Activated CD4-positive, alpha-beta T cell treated with anti-CD3 and anti-CD28 coated beads, Interleukin-2, amount 10 ng/mL, durations not matched to agents 24 days and 14 days (primary cell): ENCODE data around the gene APOBEC3F. TPM values are rescaled to one million over a fixed set of nuclear protein-coding genes. Genes with fewer than 3 reads are reported as not detected.
"Not testable (repeated sequence)": the region's sequence is repeated elsewhere in the genome, so short reads cannot be mapped to it uniquely, and the experiment has no call there.

Source experiments
- DNase-seq: peaks from one replicate; pipeline ENCODE4 v3.0.0; 2022
- H3K27ac Mint-ChIP-seq: one replicate; pipeline ENCODE4 v1.8.0; 2022; ENCODE audit warnings: mild to moderate bottlenecking, mixed read lengths
- H3K27me3 Mint-ChIP-seq: one replicate; pipeline ENCODE4 v1.8.0; 2022; ENCODE audit warnings: mixed read lengths
- H3K36me3 Mint-ChIP-seq: one replicate; pipeline ENCODE4 v1.8.0; 2022; ENCODE audit warnings: low read depth, mild to moderate bottlenecking, mixed read lengths
- H3K4me1 Mint-ChIP-seq: one replicate; pipeline ENCODE4 v1.8.0; 2021; ENCODE audit warnings: mixed read lengths
- H3K4me3 Mint-ChIP-seq: one replicate; pipeline ENCODE4 v1.8.0; 2022; ENCODE audit warnings: mild to moderate bottlenecking, moderate library complexity, mixed read lengths
- H3K9me3 Mint-ChIP-seq: one replicate; pipeline ENCODE4 v1.8.0; 2021; ENCODE audit warnings: mixed read lengths
- intact Hi-C: fragments of 100-400 bp; cut with micrococcal nuclease; formaldehyde crosslinking; loops from one replicate; pipeline ENCODE4 v1.15.1; 2023
- total RNA-seq: library from RNA; stranded (reverse); gene quantifications from 2 replicates; pipeline ENCODE4 v1.2.3, GENCODE V29; 2022

APOBEC3F gene
- 16.9 and 19.8 TPM in 2 replicates for total RNA-seq

GRCh38 chr22:39040538-39041296, at the start of gene APOBEC3F:
TSS of gene APOBEC3F (plus strand) at chr22:39040864. CDS start at chr22:39040961, 97 bp downstream.
- H3K4me3 Mint-ChIP-seq, result peak within 1 kb of the TSS; percentile 96

GRCh38 chr22:38992871-38993371, 47.7 kb upstream of the APOBEC3F start:
- Mint-ChIP-seq H3K4me1 (peaks cover 30% of the 10 kb centered on the region), H3K27ac (peak overlapping the region; percentile 8)
- intact Hi-C loops, H3K36me3 Mint-ChIP-seq, H3K4me3 Mint-ChIP-seq, H3K9me3 Mint-ChIP-seq, DNase-seq, H3K27me3 Mint-ChIP-seq: not testable (repeated sequence)

More at GRCh38 chr22:39040538-39041296, at the start of gene APOBEC3F:
- not testable (repeated sequence) for H3K27me3 Mint-ChIP-seq, H3K9me3 Mint-ChIP-seq
- intact Hi-C loops, result loop anchor here (2.0 kb wide), 1 partner anchor 20 kb away; the partner anchor contains the start of gene APOBEC3D
- Mint-ChIP-seq H3K36me3 (peaks cover 16% of the 10 kb centered on the region), H3K4me1 (peaks cover 30% of the 10 kb centered on the region), H3K27ac (peak within 1 kb of the TSS; percentile 95)
- peak; percentile 91 for DNase-seq

- intact Hi-C loops, result no loop called here
- Mint-ChIP-seq H3K4me1 (peaks cover 9% of the 10 kb centered on the region), H3K27me3 (peaks cover 18% of the 10 kb centered on the region), H3K27ac (no peak overlapping the region), H3K4me3 (no peak overlapping the region), H3K9me3 (no peaks in the 10 kb centered on the region), H3K36me3 (no peaks in the 10 kb centered on the region)
- DNase-seq, result no peak
These were observed 44.6 kb upstream of the APOBEC3F start for GRCh38 chr22:38996105-38996504.

- Mint-ChIP-seq H3K4me3 (no peak overlapping the region), H3K4me1 (peaks cover 11% of the 10 kb centered on the region), H3K9me3 (no peaks in the 10 kb centered on the region), H3K27me3 (peaks cover 18% of the 10 kb centered on the region), H3K36me3 (no peaks in the 10 kb centered on the region), H3K27ac (no peak overlapping the region)
- intact Hi-C loops, result no loop called here
- DNase-seq, result no peak
These were observed 43.1 kb upstream of the APOBEC3F start for GRCh38 chr22:38997518-38997917.

GRCh38 chr22:39003165-39003638, 37.5 kb upstream of the APOBEC3F start:
- DNase-seq, result peak; percentile 92
- peak overlapping the region; percentile 69 for H3K27ac Mint-ChIP-seq
- no peaks in the 10 kb centered on the region for H3K36me3 Mint-ChIP-seq
- no peaks in the 10 kb centered on the region for H3K9me3 Mint-ChIP-seq
- peaks cover 9% of the 10 kb centered on the region for H3K4me1 Mint-ChIP-seq
- H3K4me3 Mint-ChIP-seq, result no peak overlapping the region
- H3K27me3 Mint-ChIP-seq, result peaks cover 13% of the 10 kb centered on the region
- intact Hi-C loops, result loop anchor here (1.0 to 10.0 kb wide), 3 partner anchors 76 to 312 kb away; partner anchors contain the start of gene RPL3

- no peaks in the 10 kb centered on the region for H3K9me3 Mint-ChIP-seq
- intact Hi-C loops, result loop anchor here (1.0 to 10.0 kb wide), 3 partner anchors 35 to 308 kb away; partner anchors contain the start of gene RPL3
- H3K4me3 Mint-ChIP-seq, result no peak overlapping the region
These were observed 33.5 kb upstream of the APOBEC3F start for GRCh38 chr22:39007177-39007576.

GRCh38 chr22:39008271-39008850, 32.3 kb upstream of the APOBEC3F start:
- H3K4me3 Mint-ChIP-seq, DNase-seq, H3K27ac Mint-ChIP-seq, H3K4me1 Mint-ChIP-seq, H3K9me3 Mint-ChIP-seq, H3K27me3 Mint-ChIP-seq, H3K36me3 Mint-ChIP-seq: not testable (repeated sequence)
- intact Hi-C loops, result loop anchor here (5.0 to 10.0 kb wide), 2 partner anchors 36 to 306 kb away; partner anchors contain the start of gene RPL3

More at GRCh38 chr22:39007177-39007576, 33.5 kb upstream of the APOBEC3F start:
- Mint-ChIP-seq H3K27me3 (peaks cover 4% of the 10 kb centered on the region), H3K4me1 (peaks cover 13% of the 10 kb centered on the region), H3K36me3 (no peaks in the 10 kb centered on the region), H3K27ac (no peak overlapping the region)
- no peak for DNase-seq

GRCh38 chr22:39010946-39011345, 29.7 kb upstream of the APOBEC3F start:
- no peak for DNase-seq
- intact Hi-C loops, result no loop called here
- no peak overlapping the region for H3K4me3 Mint-ChIP-seq
- H3K36me3 Mint-ChIP-seq, result peaks cover 4% of the 10 kb centered on the region
- no peak overlapping the region for H3K27ac Mint-ChIP-seq
- H3K27me3 Mint-ChIP-seq, result no peaks in the 10 kb centered on the region
- peaks cover 20% of the 10 kb centered on the region for H3K4me1 Mint-ChIP-seq
- no peaks in the 10 kb centered on the region for H3K9me3 Mint-ChIP-seq

GRCh38 chr22:39012533-39013511, 27.8 kb upstream of the APOBEC3F start:
- Mint-ChIP-seq H3K4me3 (peak overlapping the region; percentile 7), H3K36me3 (peaks cover 12% of the 10 kb centered on the region), H3K27ac (peak overlapping the region; percentile 53), H3K4me1 (peaks cover 28% of the 10 kb centered on the region), H3K9me3 (no peaks in the 10 kb centered on the region), H3K27me3 (no peaks in the 10 kb centered on the region)
- no peak for DNase-seq
- intact Hi-C loops, result no loop called here

GRCh38 chr22:39013561-39013941, 27.1 kb upstream of the APOBEC3F start:
- Mint-ChIP-seq H3K4me3 (peak overlapping the region; percentile 99), H3K27ac (peak overlapping the region; percentile 98), H3K36me3 (peaks cover 17% of the 10 kb centered on the region), H3K4me1 (peaks cover 32% of the 10 kb centered on the region)
- DNase-seq, H3K9me3 Mint-ChIP-seq, H3K27me3 Mint-ChIP-seq, intact Hi-C loops: not testable (repeated sequence)

- DNase-seq, result peak; percentile 95
- Mint-ChIP-seq H3K27ac (peak within 1 kb of the TSS; percentile 98), H3K36me3 (peaks cover 17% of the 10 kb centered on the region), H3K4me3 (peak within 1 kb of the TSS; percentile 99), H3K9me3 (no peaks in the 10 kb centered on the region), H3K27me3 (no peaks in the 10 kb centered on the region), H3K4me1 (peaks cover 32% of the 10 kb centered on the region)
- intact Hi-C loops, result loop anchor here (2.0 kb wide), 1 partner anchor 103 kb away; no protein-coding TSS in a partner anchor
These were observed 26.5 kb upstream of the APOBEC3F start, which contains the start of gene APOBEC3C for GRCh38 chr22:39013942-39014722. TSS of gene APOBEC3C (plus strand) at chr22:39014257. CDS start at chr22:39014363, 106 bp downstream.

- peak overlapping the region; percentile 98 for H3K27ac Mint-ChIP-seq
- intact Hi-C loops, result loop anchor here (2.0 kb wide), 1 partner anchor 102 kb away; no protein-coding TSS in a partner anchor
- H3K27me3 Mint-ChIP-seq, H3K9me3 Mint-ChIP-seq, DNase-seq: not testable (repeated sequence)
- H3K36me3 Mint-ChIP-seq, result peaks cover 17% of the 10 kb centered on the region
- peaks cover 32% of the 10 kb centered on the region for H3K4me1 Mint-ChIP-seq
- H3K4me3 Mint-ChIP-seq, result peak overlapping the region; percentile 99
These were observed 25.9 kb upstream of the APOBEC3F start for GRCh38 chr22:39014723-39015121.
